ENCODE results near the gene FAT1.

The FAT1 gene

GRCh38 chr4:186650401-186651180 is 73.1 kb downstream of the FAT1 start:
- no peak for DNase-seq

- no peak for DNase-seq
Observed at GRCh38 chr4:186647821-186648220, 75.8 kb downstream of the FAT1 start.

GRCh38 chr4:186644737-186645261 is 78.9 kb downstream of the FAT1 start:
- no peak for DNase-seq

- no peak for DNase-seq
Observed at GRCh38 chr4:186644311-186644638, 79.4 kb downstream of the FAT1 start.

- no peak for DNase-seq
Observed at GRCh38 chr4:186643501-186644310, 80.0 kb downstream of the FAT1 start.

GRCh38 chr4:186642998-186643397 is 80.7 kb downstream of the FAT1 start:
- DNase-seq = no peak

GRCh38 chr4:186642530-186642929 is 81.1 kb downstream of the FAT1 start:
- no peak for DNase-seq

GRCh38 chr4:186634591-186635128 is 89.0 kb downstream of the FAT1 start:
- DNase-seq = no peak

- no peak for DNase-seq
Observed at GRCh38 chr4:186633844-186634243, 89.8 kb downstream of the FAT1 start.

- DNase-seq = no peak
Observed at GRCh38 chr4:186630128-186630527, 93.5 kb downstream of the FAT1 start.

GRCh38 chr4:186628058-186628711 is 95.5 kb downstream of the FAT1 start:
- no peak for DNase-seq

GRCh38 chr4:186627226-186627865 is 96.3 kb downstream of the FAT1 start:
- DNase-seq = no peak

GRCh38 chr4:186624951-186625350 is 98.7 kb downstream of the FAT1 start:
- DNase-seq = no peak

GRCh38 chr4:186623546-186623945 is 100.1 kb downstream of the FAT1 start:
- no peak for DNase-seq

GRCh38 chr4:186622788-186623464 is 100.7 kb downstream of the FAT1 start:
- no peak for DNase-seq

- DNase-seq = no peak
Observed at GRCh38 chr4:186621959-186622553, 101.6 kb downstream of the FAT1 start.

GRCh38 chr4:186619088-186619487 is 104.6 kb downstream of the FAT1 start:
- DNase-seq = no peak

GRCh38 chr4:186617921-186618320 is 105.7 kb downstream of the FAT1 start:
- DNase-seq = no peak

GRCh38 chr4:186607490-186607889 is 116.2 kb downstream of the FAT1 start:
- DNase-seq = no peak

- DNase-seq = no peak
Observed at GRCh38 chr4:186606591-186606992, 117.1 kb downstream of the FAT1 start.

GRCh38 chr4:186605261-186605865 is 118.3 kb downstream of the FAT1 start:
- DNase-seq = no peak
